ENCODE measurements around the gene TCEAL8. TPM values are rescaled to one million over a fixed set of nuclear protein-coding genes. Genes with fewer than 3 reads are reported as not detected.

The TCEAL8 gene
- total RNA-seq, 2 donors from 2014 or later = 47.8 to 66.6 TPM

DNA sequence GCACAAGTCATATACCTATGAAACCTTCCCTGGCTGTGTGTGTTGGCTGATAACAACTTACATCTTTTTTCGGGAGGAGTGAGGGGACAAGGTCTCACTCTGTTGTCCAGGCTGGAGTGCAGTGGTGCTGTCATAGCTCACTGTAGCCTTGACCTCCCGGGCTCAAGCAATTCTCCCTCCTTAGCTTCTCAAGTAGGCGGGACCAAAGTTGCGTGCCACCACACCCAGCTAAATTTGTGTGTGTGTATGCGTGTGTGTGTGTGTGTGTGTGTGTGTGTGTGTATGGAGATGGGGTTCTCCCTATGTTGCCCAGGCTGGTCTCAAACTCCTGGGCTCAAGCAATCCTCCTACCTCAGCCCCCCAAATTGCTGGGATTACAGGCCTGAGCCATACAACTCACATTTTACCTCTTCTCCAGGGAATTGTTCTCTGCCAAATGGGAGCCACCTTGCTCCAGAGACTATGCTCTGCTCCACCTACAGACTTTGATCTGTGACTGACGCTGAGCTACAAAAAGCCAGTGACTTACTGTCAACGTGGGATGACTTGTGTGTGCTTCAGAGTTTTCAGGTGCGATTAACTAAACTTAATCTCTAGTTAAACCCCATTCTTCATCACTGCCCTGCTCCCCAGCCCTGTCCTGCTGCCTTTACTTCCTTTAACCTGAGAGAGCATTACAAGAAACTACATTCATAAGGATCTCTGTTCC lies 42.1 kb downstream of the TCEAL8 start:
- H3K36me3 ChIP-seq = no peaks in the 10 kb centered on the region

GRCh38 chrX:103211012-103211715 lies 43.8 kb downstream of the TCEAL8 start:
- Histone ChIP-seq H3K4me3 (no peak overlapping the region), H3K36me3 (no peaks in the 10 kb centered on the region), H3K27me3 (no peaks in the 10 kb centered on the region), H3K4me1 (no peaks in the 10 kb centered on the region), H3K27ac (no peak overlapping the region), H3K9me3 (no peaks in the 10 kb centered on the region)
- TF ChIP-seq CTCF (IDR thresholded peaks at IDR 0.05) = peak in 1 of 2 donors; percentile 60
- DNase-seq (ENCODE audit: low spot score) = peak; percentile 65

More for the DNA sequence above, 42.1 kb downstream of the TCEAL8 start:
- no peak overlapping the region for H3K4me3 ChIP-seq
- no peaks in the 10 kb centered on the region for H3K9me3 ChIP-seq
- no peaks in the 10 kb centered on the region for H3K4me1 ChIP-seq
- no peak overlapping the region for H3K27ac ChIP-seq
- no peak for TF ChIP-seq CTCF (IDR thresholded peaks at IDR 0.05)
- H3K27me3 ChIP-seq = no peaks in the 10 kb centered on the region
- DNase-seq (ENCODE audit: low spot score) = no peak

GRCh38 chrX:103210056-103210455 lies 44.9 kb downstream of the TCEAL8 start:
- no peaks in the 10 kb centered on the region for H3K9me3 ChIP-seq
- TF ChIP-seq CTCF (IDR thresholded peaks at IDR 0.05) = no peak
- H3K4me3 ChIP-seq = no peak overlapping the region
- H3K4me1 ChIP-seq = no peaks in the 10 kb centered on the region
- no peak for DNase-seq (ENCODE audit: low spot score)
- no peaks in the 10 kb centered on the region for H3K36me3 ChIP-seq
- no peaks in the 10 kb centered on the region for H3K27me3 ChIP-seq
- H3K27ac ChIP-seq = no peak overlapping the region

Other genes with a start within 250 kb of the TCEAL8 start
- 10 to 100 TPM in 1 of 2 donors, 1 to 10 TPM in 1; 5.9 to 49.2 TPM for gene BEX1, start 191.0 kb downstream of the TCEAL8 start, total RNA-seq
- gene NXF3, start 162.0 kb downstream of the TCEAL8 start, total RNA-seq = under 1 TPM; 0.22 to 0.39 TPM
- gene BEX4, start 40.0 kb downstream of the TCEAL8 start, total RNA-seq = 10 to 100 TPM; 72.2 to 74.9 TPM
- gene TCEAL5, start 21.6 kb upstream of the TCEAL8 start, total RNA-seq = under 1 TPM in 1 of 2 donors, not detected in 1; 0.47 TPM
- gene BEX2, start 55.8 kb upstream of the TCEAL8 start, total RNA-seq = 10 to 100 TPM; 16.4 to 59.9 TPM
- gene TCEAL7, start 75.1 kb upstream of the TCEAL8 start, total RNA-seq = 1 to 10 TPM; 7.8 to 8.0 TPM
- 10 to 100 TPM; 43.3 to 56.9 TPM for gene TCEAL9, start 101.4 kb upstream of the TCEAL8 start, total RNA-seq
- gene BEX3, start 121.4 kb upstream of the TCEAL8 start, total RNA-seq = 100 to 1,000 TPM; 201 to 229 TPM

Data from right atrium auricular region (tissue), 2 donors.